Gastrocnemius medialis (tissue), 4 donors: ENCODE measurements around the gene NHERF2. TPM values are rescaled to one million over a fixed set of nuclear protein-coding genes. Genes with fewer than 3 reads are reported as not detected.

Experiments
- ATAC-seq, 2 donors: fragments of 150-250 bp; one replicate each; pipeline ENCODE4 v1.9.1; 2016
- DNase-seq, 2 donors: peaks; one replicate each; pipeline ENCODE4 v3.0.0-alpha.2; 2019
- H3K27ac ChIP-seq, 4 donors: fragments of 200-600 bp; sonication (generic); 1 replicate in 1 of 4; 2 replicates in 3 of 4; pipeline ENCODE4 v1.5.1; 2016 to 2018; ENCODE audit warnings: mild to moderate bottlenecking in 2 of 4, moderate library complexity in 1 of 4
- H3K27me3 ChIP-seq, 3 donors: fragments of 200-600 bp; sonication (generic) in 2 of 3; 1 replicate in 1 of 3; 2 replicates in 2 of 3; pipeline versions ENCODE4 v1.5.1 to v1.6.0; 2016 to 2019; ENCODE audit warnings: mild to moderate bottlenecking in 1 of 3, moderate library complexity in 1 of 3
- H3K36me3 ChIP-seq, 2 donors: fragments of 200-600 bp; sonication (generic) in 1 of 2; one replicate each; pipeline ENCODE4 v1.5.1; 2017 to 2018
- H3K4me1 ChIP-seq, 2 donors: fragments of 200-600 bp; sonication (generic) in 1 of 2; one replicate each; pipeline ENCODE4 v1.5.1; 2016 to 2017; ENCODE audit warnings: mild to moderate bottlenecking in 2 of 2
- H3K4me3 ChIP-seq, 4 donors: fragments of 200-600 bp; sonication (generic) in 3 of 4; 1 replicate in 1 of 4; 2 replicates in 3 of 4; pipeline ENCODE4 v1.5.1; 2016 to 2019; ENCODE audit warnings: mild to moderate bottlenecking in 2 of 4
- H3K9me3 ChIP-seq, 3 donors: fragments of 200-600 bp; sonication (generic) in 2 of 3; 1 replicate in 1 of 3; 2 replicates in 2 of 3; pipeline ENCODE4 v1.5.1; 2016 to 2019
- POLR2A ChIP-seq, 2 donors: fragments of 450-650 bp; IDR thresholded peaks; one replicate each; pipeline ENCODE4 v1.6.1; 2017; ENCODE audit warnings: antibody characterized with exemption in 2 of 2, mild to moderate bottlenecking in 2 of 2, moderate library complexity in 2 of 2
- in situ Hi-C, 4 donors: fragments of 200-750 bp; cut with MboI; loops; one replicate each; pipeline versions ENCODE4 v1.15.0 to v1.8.0; 2017; ENCODE audit warnings: low sequenced_read_pairs in 4 of 4
- intact Hi-C: fragments of 100-400 bp; cut with DNase I; formaldehyde crosslinking; loops from one replicate; pipeline ENCODE4 v1.15.1; 2023; ENCODE audit warnings: low total_unique reads
- total RNA-seq, 4 donors: library from RNA; depleted of rRNA; stranded (reverse); fragments of >200 nt; gene quantifications; one replicate each; pipeline versions ENCODE4 v1.1.0 to v1.2.3, GENCODE V29; 2016
- TF ChIP-seq, protein P1 (sequence below), 5 experiments: fragments of 450-650 bp in 3 of 5; fragments of 200-600 bp in 2 of 5; sonication (generic) in 2 of 5; IDR thresholded peaks in 4 of 5; conservative IDR thresholded peaks in 1 of 5; 1 replicate in 4 of 5; 2 replicates in 1 of 5; pipeline ENCODE4 v1.5.1; 2016 to 2019; ENCODE audit warnings: antibody characterized with exemption in 5 of 5, mild to moderate bottlenecking in 3 of 5, moderate library complexity in 3 of 5

NHERF2 gene
- total RNA-seq, 4 donors from 2014 or later, result 51.6 to 86.9 (median 74.4) TPM

GRCh38 chr16:2063861-2064260 lies 37.2 kb downstream of the NHERF2 start:
- intact Hi-C loops (no loop called here), in situ Hi-C loops (no loop called here)
- Histone ChIP-seq H3K9me3 (no peaks in the 10 kb centered on the region), H3K4me1 (no peaks in the 10 kb centered on the region), H3K36me3 (peaks cover 0 to 73% of the 10 kb centered on the region in 2 donors), H3K4me3 (no peak overlapping the region), H3K27ac (no peak overlapping the region), H3K27me3 (no peaks in the 10 kb centered on the region)
- DNase-seq (no peak), ATAC-seq (no peak)
- no peak for TF ChIP-seq POLR2A (IDR thresholded peaks at IDR 0.05)
- TF ChIP-seq, protein P1, sequence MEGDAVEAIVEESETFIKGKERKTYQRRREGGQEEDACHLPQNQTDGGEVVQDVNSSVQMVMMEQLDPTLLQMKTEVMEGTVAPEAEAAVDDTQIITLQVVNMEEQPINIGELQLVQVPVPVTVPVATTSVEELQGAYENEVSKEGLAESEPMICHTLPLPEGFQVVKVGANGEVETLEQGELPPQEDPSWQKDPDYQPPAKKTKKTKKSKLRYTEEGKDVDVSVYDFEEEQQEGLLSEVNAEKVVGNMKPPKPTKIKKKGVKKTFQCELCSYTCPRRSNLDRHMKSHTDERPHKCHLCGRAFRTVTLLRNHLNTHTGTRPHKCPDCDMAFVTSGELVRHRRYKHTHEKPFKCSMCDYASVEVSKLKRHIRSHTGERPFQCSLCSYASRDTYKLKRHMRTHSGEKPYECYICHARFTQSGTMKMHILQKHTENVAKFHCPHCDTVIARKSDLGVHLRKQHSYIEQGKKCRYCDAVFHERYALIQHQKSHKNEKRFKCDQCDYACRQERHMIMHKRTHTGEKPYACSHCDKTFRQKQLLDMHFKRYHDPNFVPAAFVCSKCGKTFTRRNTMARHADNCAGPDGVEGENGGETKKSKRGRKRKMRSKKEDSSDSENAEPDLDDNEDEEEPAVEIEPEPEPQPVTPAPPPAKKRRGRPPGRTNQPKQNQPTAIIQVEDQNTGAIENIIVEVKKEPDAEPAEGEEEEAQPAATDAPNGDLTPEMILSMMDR (IDR thresholded peaks at IDR 0.05 in 4 of 5, conservative IDR thresholded peaks at IDR 0.05 in 1 of 5), result no peak

GRCh38 chr16:2064368-2064945 lies 37.8 kb downstream of the NHERF2 start:
- in situ Hi-C loops, result no loop called here
- H3K36me3 ChIP-seq, result peaks cover 0 to 76% of the 10 kb centered on the region in 2 donors
- ATAC-seq, result no peak
- no peaks in the 10 kb centered on the region for H3K4me1 ChIP-seq
- intact Hi-C loops, result no loop called here
- H3K9me3 ChIP-seq, result no peaks in the 10 kb centered on the region
- no peak overlapping the region for H3K4me3 ChIP-seq
- TF ChIP-seq, protein P1 (IDR thresholded peaks at IDR 0.05 in 4 of 5, conservative IDR thresholded peaks at IDR 0.05 in 1 of 5), result no peak
- no peak for TF ChIP-seq POLR2A (IDR thresholded peaks at IDR 0.05)
- no peak overlapping the region for H3K27ac ChIP-seq
- no peaks in the 10 kb centered on the region for H3K27me3 ChIP-seq
- no peak for DNase-seq

- no peak for ATAC-seq
- Histone ChIP-seq H3K9me3 (no peaks in the 10 kb centered on the region), H3K27ac (no peak overlapping the region), H3K4me1 (no peaks in the 10 kb centered on the region), H3K36me3 (peaks cover 0 to 83% of the 10 kb centered on the region in 2 donors), H3K4me3 (no peak overlapping the region), H3K27me3 (no peaks in the 10 kb centered on the region)
- TF ChIP-seq, protein P1 (IDR thresholded peaks at IDR 0.05 in 4 of 5, conservative IDR thresholded peaks at IDR 0.05 in 1 of 5), result no peak
- TF ChIP-seq POLR2A (IDR thresholded peaks at IDR 0.05), result no peak
- in situ Hi-C loops, result no loop called here
- intact Hi-C loops, result no loop called here
- no peak for DNase-seq
Measured at GRCh38 chr16:2066139-2066538, 39.4 kb downstream of the NHERF2 start.

DNA sequence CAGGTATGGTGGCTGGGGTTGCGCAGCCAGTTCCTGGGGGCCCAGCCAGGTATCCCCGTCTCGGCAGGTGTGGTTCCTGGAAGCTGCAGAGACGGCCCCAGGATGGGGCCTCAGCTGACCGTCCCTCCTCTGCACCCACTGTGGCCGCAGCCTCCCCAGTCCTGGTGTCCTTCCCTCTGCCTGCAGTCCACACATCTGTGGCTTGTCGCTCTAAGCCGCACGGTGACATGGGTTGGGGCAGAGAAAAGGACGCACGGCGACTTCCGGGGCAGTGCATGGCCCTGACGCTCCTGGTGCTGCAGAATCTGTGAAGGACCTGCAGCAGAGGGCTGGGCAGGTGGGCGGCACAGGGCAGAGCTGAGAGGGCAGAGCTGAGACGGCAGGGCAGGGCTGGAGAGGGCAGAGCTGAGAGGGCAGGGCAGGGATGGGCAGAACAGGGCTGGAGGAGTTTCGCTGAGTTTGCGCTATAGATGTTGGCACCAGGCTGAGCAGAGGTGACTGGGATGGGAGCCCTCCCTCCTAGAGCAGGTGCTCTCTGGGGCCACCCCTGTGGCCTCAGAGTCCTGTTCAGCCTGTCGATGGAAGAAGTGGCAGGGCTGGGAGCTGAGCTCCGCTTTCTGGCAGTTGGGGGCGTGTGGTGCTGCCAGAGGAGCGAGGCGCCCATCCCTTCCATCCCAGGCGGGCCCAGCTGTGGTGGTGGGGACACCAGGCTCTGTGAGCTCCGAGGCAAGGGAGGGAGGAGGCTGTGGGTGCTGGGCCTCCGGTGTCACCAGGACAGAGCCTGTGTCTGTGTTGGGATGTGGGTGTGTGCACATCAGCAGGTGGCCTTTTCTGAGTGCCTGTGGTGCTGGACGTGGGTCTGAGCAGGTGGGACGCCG lies 44.1 kb downstream of the NHERF2 start:
- intact Hi-C loops (no loop called here), in situ Hi-C loops (no loop called here)
- H3K4me3 ChIP-seq, result no peak overlapping the region
- no peak for DNase-seq
- no peaks in the 10 kb centered on the region for H3K27me3 ChIP-seq
- no peaks in the 10 kb centered on the region for H3K9me3 ChIP-seq
- no peak for TF ChIP-seq POLR2A (IDR thresholded peaks at IDR 0.05)
- TF ChIP-seq, protein P1 (IDR thresholded peaks at IDR 0.05 in 4 of 5, conservative IDR thresholded peaks at IDR 0.05 in 1 of 5), result no peak
- ATAC-seq, result no peak
- no peaks in the 10 kb centered on the region for H3K4me1 ChIP-seq
- no peak overlapping the region for H3K27ac ChIP-seq
- H3K36me3 ChIP-seq, result peaks cover 0 to 87% of the 10 kb centered on the region in 2 donors
